ENCODE measurements around the gene WSCD1. TPM values are rescaled to one million over a fixed set of nuclear protein-coding genes. Genes with fewer than 3 reads are reported as not detected.

WSCD1 gene
- total and polyA plus RNA-seq, 4 experiments from 2014 or later: 0.29 to 0.47 TPM; not detected in 2

DNA sequence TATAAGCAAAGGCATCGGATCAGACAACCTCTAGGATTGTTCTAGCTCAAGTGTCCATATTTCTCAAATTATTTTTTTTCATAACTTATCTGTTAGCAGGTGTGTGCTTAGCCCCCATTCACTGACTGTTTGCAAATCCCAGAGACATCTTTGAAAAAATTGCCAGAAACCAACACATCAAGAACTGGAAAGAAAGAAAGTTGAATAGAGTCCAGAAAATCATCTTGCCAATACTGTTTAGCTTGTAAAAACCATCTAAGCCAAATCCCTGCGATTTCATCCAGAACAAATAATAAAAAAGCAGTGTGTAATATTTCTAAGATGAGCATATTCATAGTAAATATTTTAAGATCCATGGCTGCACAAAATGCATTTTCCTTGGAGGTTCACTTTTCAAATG is 64.5 kb downstream of the WSCD1 start:
- POLR2A ChIA-PET (ENCODE audit: partially characterized antibody): no interaction called here

DNA sequence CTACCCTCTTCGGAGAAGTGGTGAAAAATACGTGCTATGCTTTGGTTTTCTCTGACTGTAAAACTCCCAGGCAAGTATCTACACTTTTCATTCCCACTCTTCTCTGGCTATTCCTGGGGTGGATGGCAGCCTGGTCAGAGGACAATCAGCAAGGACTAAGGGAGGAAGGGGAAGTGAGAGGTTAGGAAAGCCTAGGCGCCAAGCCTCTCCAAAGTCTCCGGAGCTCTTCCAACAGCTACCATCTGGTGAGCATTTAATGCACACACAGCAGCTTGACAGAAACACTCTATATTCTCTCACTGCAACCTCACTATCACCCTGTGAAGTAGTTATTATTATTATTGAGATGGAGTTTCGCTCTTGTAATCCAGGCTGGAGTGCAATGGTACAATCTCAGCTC is 65.1 kb downstream of the WSCD1 start:
- Mint-ChIP-seq H3K27me3 (peaks cover 19 to 33% of the 10 kb centered on the region in 2 donors), H3K4me1 (no peaks in the 10 kb centered on the region), H3K27ac (no peak overlapping the region), H3K9me3 (no peaks in the 10 kb centered on the region), H3K36me3 (no peaks in the 10 kb centered on the region), H3K4me3 (no peak overlapping the region)
- Histone ChIP-seq H3K27ac (ENCODE audit: low read depth, low read length) (no peak overlapping the region), H3K27me3 (ENCODE audit: insufficient read depth, low read length) (peaks cover 5% of the 10 kb centered on the region), H3K4me1 (ENCODE audit: insufficient read depth, low read length) (no peaks in the 10 kb centered on the region), H3K9me3 (ENCODE audit: control insufficient read depth in 1 of 2, low read length in 2 of 2) (no peaks in the 10 kb centered on the region), H3K4me3 (ENCODE audit: low read length in 2 of 2) (no peak overlapping the region), H3K36me3 (ENCODE audit: insufficient read depth, low read length) (no peaks in the 10 kb centered on the region)
- ChIA-PET CTCF (ENCODE audit: partially characterized antibody) (no interaction called here), POLR2A (ENCODE audit: partially characterized antibody) (no interaction called here)
- DNase-seq: no peak
- intact Hi-C loops (cut with micrococcal nuclease): no loop called here

More for the DNA sequence above, 64.5 kb downstream of the WSCD1 start:
- Histone ChIP-seq H3K9me3 (ENCODE audit: control insufficient read depth in 1 of 2, low read length in 2 of 2) (no peaks in the 10 kb centered on the region), H3K4me3 (ENCODE audit: low read length in 2 of 2) (no peak overlapping the region), H3K4me1 (ENCODE audit: insufficient read depth, low read length) (no peaks in the 10 kb centered on the region), H3K36me3 (ENCODE audit: insufficient read depth, low read length) (no peaks in the 10 kb centered on the region), H3K27ac (ENCODE audit: low read depth, low read length) (no peak overlapping the region), H3K27me3 (ENCODE audit: insufficient read depth, low read length) (peaks cover 5% of the 10 kb centered on the region)
- no peak overlapping the region for H3K4me3 Mint-ChIP-seq
- H3K36me3 Mint-ChIP-seq: no peaks in the 10 kb centered on the region
- DNase-seq: no peak
- H3K9me3 Mint-ChIP-seq: no peaks in the 10 kb centered on the region
- CTCF ChIA-PET (ENCODE audit: partially characterized antibody): no interaction called here
- intact Hi-C loops (cut with micrococcal nuclease): no loop called here
- no peak overlapping the region for H3K27ac Mint-ChIP-seq
- peaks cover 19 to 28% of the 10 kb centered on the region in 2 donors for H3K27me3 Mint-ChIP-seq
- H3K4me1 Mint-ChIP-seq: no peaks in the 10 kb centered on the region

- Mint-ChIP-seq H3K4me1 (no peaks in the 10 kb centered on the region), H3K27me3 (peaks cover 19 to 33% of the 10 kb centered on the region in 2 donors), H3K9me3 (no peaks in the 10 kb centered on the region), H3K36me3 (no peaks in the 10 kb centered on the region), H3K27ac (no peak overlapping the region), H3K4me3 (no peak overlapping the region)
- Histone ChIP-seq H3K4me3 (ENCODE audit: low read length in 2 of 2) (no peak overlapping the region), H3K36me3 (ENCODE audit: insufficient read depth, low read length) (no peaks in the 10 kb centered on the region), H3K27ac (ENCODE audit: low read depth, low read length) (no peak overlapping the region), H3K4me1 (ENCODE audit: insufficient read depth, low read length) (no peaks in the 10 kb centered on the region), H3K9me3 (ENCODE audit: control insufficient read depth in 1 of 2, low read length in 2 of 2) (no peaks in the 10 kb centered on the region), H3K27me3 (ENCODE audit: insufficient read depth, low read length) (peaks cover 5% of the 10 kb centered on the region)
- POLR2A ChIA-PET (ENCODE audit: partially characterized antibody): no interaction called here
- CTCF ChIA-PET (ENCODE audit: partially characterized antibody): no interaction called here
- DNase-seq: no peak
- intact Hi-C loops (cut with micrococcal nuclease): no loop called here
Measured at GRCh38 chr17:6135996-6136395, 65.8 kb downstream of the WSCD1 start.

DNA sequence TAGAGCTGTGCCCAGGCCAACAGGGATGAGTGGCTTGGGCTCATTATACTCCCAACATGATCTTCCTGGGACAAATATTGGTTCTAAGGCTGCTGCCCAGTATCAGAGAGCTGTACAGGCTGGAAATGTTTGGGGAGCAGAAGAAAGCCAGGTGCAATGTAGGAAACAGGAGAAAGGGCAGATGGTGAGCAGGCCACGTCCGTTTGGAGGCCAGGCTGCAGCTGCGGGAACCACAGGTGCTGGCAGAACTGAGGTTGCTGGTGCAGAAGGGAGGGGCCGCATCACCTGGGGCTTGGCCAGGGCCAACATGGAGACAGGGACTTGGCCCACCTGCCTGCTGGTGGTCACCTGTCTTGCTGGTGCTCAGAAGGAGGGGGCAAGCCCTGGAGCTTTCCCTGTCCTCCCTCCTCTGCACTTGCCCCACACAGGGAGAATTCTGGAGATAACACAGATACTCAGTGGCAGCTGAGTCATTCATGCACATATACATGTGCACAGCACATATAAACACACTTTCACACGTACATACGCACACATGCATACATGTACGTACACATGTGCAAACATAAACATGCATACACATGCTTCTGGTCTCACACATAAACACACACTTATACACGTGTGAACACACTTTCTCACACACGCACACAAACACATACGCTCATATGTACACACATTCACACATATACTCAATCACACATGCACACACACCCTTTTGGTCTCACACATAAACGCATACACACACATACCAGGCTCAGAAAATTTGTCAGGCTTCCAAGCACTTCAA is 67.7 kb downstream of the WSCD1 start:
- Histone ChIP-seq H3K9me3 (ENCODE audit: control insufficient read depth in 1 of 2, low read length in 2 of 2) (no peaks in the 10 kb centered on the region), H3K36me3 (ENCODE audit: insufficient read depth, low read length) (no peaks in the 10 kb centered on the region), H3K27ac (ENCODE audit: low read depth, low read length) (no peak overlapping the region), H3K27me3 (ENCODE audit: insufficient read depth, low read length) (peaks cover 5% of the 10 kb centered on the region), H3K4me3 (ENCODE audit: low read length in 2 of 2) (no peak overlapping the region), H3K4me1 (ENCODE audit: insufficient read depth, low read length) (no peaks in the 10 kb centered on the region)
- DNase-seq: no peak
- Mint-ChIP-seq H3K36me3 (no peaks in the 10 kb centered on the region), H3K27me3 (peaks cover 11 to 20% of the 10 kb centered on the region in 2 donors), H3K27ac (no peak overlapping the region), H3K9me3 (peaks cover 0 to 2% (median 0%) of the 10 kb centered on the region in 8 donors), H3K4me1 (no peaks in the 10 kb centered on the region), H3K4me3 (no peak overlapping the region)
- ChIA-PET POLR2A (ENCODE audit: partially characterized antibody) (no interaction called here), CTCF (ENCODE audit: partially characterized antibody) (no interaction called here)
- intact Hi-C loops (cut with micrococcal nuclease): no loop called here

GRCh38 chr17:6138761-6139446 is 68.7 kb downstream of the WSCD1 start:
- Histone ChIP-seq H3K9me3 (ENCODE audit: control insufficient read depth in 1 of 2, low read length in 2 of 2) (no peaks in the 10 kb centered on the region), H3K4me3 (ENCODE audit: low read length in 2 of 2) (no peak overlapping the region), H3K4me1 (ENCODE audit: insufficient read depth, low read length) (no peaks in the 10 kb centered on the region), H3K27me3 (ENCODE audit: insufficient read depth, low read length) (peaks cover 5% of the 10 kb centered on the region), H3K27ac (ENCODE audit: low read depth, low read length) (no peak overlapping the region), H3K36me3 (ENCODE audit: insufficient read depth, low read length) (no peaks in the 10 kb centered on the region)
- H3K9me3 Mint-ChIP-seq: peaks cover 0 to 2% (median 0%) of the 10 kb centered on the region in 8 donors
- no peak for DNase-seq
- H3K36me3 Mint-ChIP-seq: no peaks in the 10 kb centered on the region
- ChIA-PET CTCF (ENCODE audit: partially characterized antibody) (no interaction called here), POLR2A (ENCODE audit: partially characterized antibody) (no interaction called here)
- no peaks in the 10 kb centered on the region for H3K4me1 Mint-ChIP-seq
- H3K27me3 Mint-ChIP-seq: peaks cover 9 to 21% of the 10 kb centered on the region in 2 donors
- H3K4me3 Mint-ChIP-seq: no peak overlapping the region
- intact Hi-C loops (cut with micrococcal nuclease): no loop called here
- H3K27ac Mint-ChIP-seq: no peak overlapping the region

GRCh38 chr17:6139447-6139832 is 69.3 kb downstream of the WSCD1 start:
- intact Hi-C loops (cut with micrococcal nuclease): no loop called here
- Mint-ChIP-seq H3K27me3 (peaks cover 9 to 24% of the 10 kb centered on the region in 2 donors), H3K4me3 (no peak overlapping the region), H3K36me3 (no peaks in the 10 kb centered on the region), H3K27ac (no peak overlapping the region), H3K4me1 (no peaks in the 10 kb centered on the region), H3K9me3 (peaks cover 0 to 2% (median 0%) of the 10 kb centered on the region in 8 donors)
- ChIA-PET POLR2A (ENCODE audit: partially characterized antibody) (no interaction called here), CTCF (ENCODE audit: partially characterized antibody) (no interaction called here)
- H3K4me1 ChIP-seq (ENCODE audit: insufficient read depth, low read length): no peaks in the 10 kb centered on the region
- no peak overlapping the region for H3K4me3 ChIP-seq (ENCODE audit: low read length in 2 of 2)
- peaks cover 5% of the 10 kb centered on the region for H3K27me3 ChIP-seq (ENCODE audit: insufficient read depth, low read length)
- H3K36me3 ChIP-seq (ENCODE audit: insufficient read depth, low read length): no peaks in the 10 kb centered on the region
- H3K9me3 ChIP-seq (ENCODE audit: control insufficient read depth in 1 of 2, low read length in 2 of 2): no peaks in the 10 kb centered on the region
- no peak overlapping the region for H3K27ac ChIP-seq (ENCODE audit: low read depth, low read length)
- no peak for DNase-seq

DNA sequence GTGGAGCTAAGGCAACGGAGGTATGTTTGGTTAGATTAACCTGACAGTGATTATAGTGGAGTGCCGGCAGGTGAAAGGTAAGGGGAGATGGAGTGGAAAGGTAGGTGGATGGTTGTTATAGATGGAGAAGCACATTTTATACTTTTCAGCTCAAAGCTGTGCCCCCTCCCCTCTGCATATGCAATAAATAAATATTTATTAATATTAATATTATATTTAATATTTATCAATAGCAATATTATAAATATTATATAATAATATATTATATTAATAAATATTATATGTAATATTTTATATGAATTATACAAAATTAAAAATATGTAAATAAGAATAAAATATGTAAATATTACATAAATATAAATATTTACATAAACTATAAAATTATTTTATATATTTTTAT is 70.0 kb downstream of the WSCD1 start:
- no peaks in the 10 kb centered on the region for H3K36me3 Mint-ChIP-seq
- no peak overlapping the region for H3K4me3 Mint-ChIP-seq
- POLR2A ChIA-PET (ENCODE audit: partially characterized antibody): no interaction called here
- intact Hi-C loops (cut with micrococcal nuclease): no loop called here
- no peaks in the 10 kb centered on the region for H3K36me3 ChIP-seq (ENCODE audit: insufficient read depth, low read length)
- no peak for DNase-seq
- no peaks in the 10 kb centered on the region for H3K4me1 ChIP-seq (ENCODE audit: insufficient read depth, low read length)
- H3K9me3 ChIP-seq (ENCODE audit: control insufficient read depth in 1 of 2, low read length in 2 of 2): no peaks in the 10 kb centered on the region
- H3K27ac ChIP-seq (ENCODE audit: low read depth, low read length): no peak overlapping the region
- no peak overlapping the region for H3K27ac Mint-ChIP-seq
- H3K4me1 Mint-ChIP-seq: no peaks in the 10 kb centered on the region
- H3K9me3 Mint-ChIP-seq: peaks cover 0 to 2% (median 0%) of the 10 kb centered on the region in 8 donors
- H3K27me3 Mint-ChIP-seq: peaks cover 9 to 19% of the 10 kb centered on the region in 2 donors
- peaks cover 5% of the 10 kb centered on the region for H3K27me3 ChIP-seq (ENCODE audit: insufficient read depth, low read length)
- H3K4me3 ChIP-seq (ENCODE audit: low read length in 2 of 2): no peak overlapping the region
- CTCF ChIA-PET (ENCODE audit: partially characterized antibody): no interaction called here
